Measurements from ENCODE around the gene EIF4EBP2.

The EIF4EBP2 gene

GRCh38 chr10:70404036-70404786 is at the start of gene EIF4EBP2:
Gene EIF4EBP2 (plus strand): TSS chr10:70404145. CDS start chr10:70404402, 257 bp downstream.
- Mint-ChIP-seq H3K9me3 (no peaks in the 10 kb centered on the region), H3K27ac (peak within 1 kb of the TSS; percentile 94), H3K36me3 (ENCODE audit: low read depth) (peaks cover 20% of the 10 kb centered on the region), H3K4me1 (ENCODE audit: low read depth) (peaks cover 32% of the 10 kb centered on the region), H3K4me3 (peak within 1 kb of the TSS; percentile 97), H3K27me3 (ENCODE audit: low read depth) (no peaks in the 10 kb centered on the region)

DNA sequence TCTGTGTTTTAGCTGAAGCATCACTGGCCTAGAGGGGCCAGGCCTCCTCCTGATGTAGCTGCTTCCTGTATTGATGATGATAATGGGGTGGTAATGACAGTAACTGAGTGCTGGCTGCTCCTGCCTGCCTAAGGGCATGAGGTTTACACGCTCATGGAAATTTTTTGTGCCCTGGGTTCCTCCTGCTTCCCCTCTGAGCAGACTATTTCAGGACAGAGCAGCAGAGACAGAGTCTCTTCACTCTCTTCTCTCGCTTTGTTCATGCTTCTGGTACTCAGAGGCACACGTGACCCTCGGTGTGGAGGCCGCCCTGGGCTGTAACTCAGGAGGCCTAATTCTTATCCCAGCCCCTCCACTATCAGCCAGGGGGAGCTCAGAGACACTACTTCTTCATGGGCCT is 49.4 kb upstream of the EIF4EBP2 start:
- no peaks in the 10 kb centered on the region for H3K36me3 Mint-ChIP-seq (ENCODE audit: low read depth)
- peak overlapping the region; percentile 90 for H3K27ac Mint-ChIP-seq
- peaks cover 40% of the 10 kb centered on the region for H3K4me1 Mint-ChIP-seq (ENCODE audit: low read depth)
- H3K27me3 Mint-ChIP-seq (ENCODE audit: low read depth): no peaks in the 10 kb centered on the region
- no peaks in the 10 kb centered on the region for H3K9me3 Mint-ChIP-seq
- no peak overlapping the region for H3K4me3 Mint-ChIP-seq

GRCh38 chr10:70355051-70356021 is 48.6 kb upstream of the EIF4EBP2 start:
- Mint-ChIP-seq H3K9me3 (no peaks in the 10 kb centered on the region), H3K36me3 (ENCODE audit: low read depth) (no peaks in the 10 kb centered on the region), H3K27me3 (ENCODE audit: low read depth) (no peaks in the 10 kb centered on the region), H3K4me1 (ENCODE audit: low read depth) (peaks cover 41% of the 10 kb centered on the region), H3K4me3 (peak overlapping the region; percentile 68), H3K27ac (peak overlapping the region; percentile 90)

- peak overlapping the region; percentile 56 for H3K27ac Mint-ChIP-seq
- H3K36me3 Mint-ChIP-seq (ENCODE audit: low read depth): no peaks in the 10 kb centered on the region
- H3K4me1 Mint-ChIP-seq (ENCODE audit: low read depth): peaks cover 42% of the 10 kb centered on the region
- H3K4me3 Mint-ChIP-seq: no peak overlapping the region
- H3K27me3 Mint-ChIP-seq (ENCODE audit: low read depth): no peaks in the 10 kb centered on the region
- H3K9me3 Mint-ChIP-seq: no peaks in the 10 kb centered on the region
These were observed 46.4 kb upstream of the EIF4EBP2 start for GRCh38 chr10:70357565-70357964.

DNA sequence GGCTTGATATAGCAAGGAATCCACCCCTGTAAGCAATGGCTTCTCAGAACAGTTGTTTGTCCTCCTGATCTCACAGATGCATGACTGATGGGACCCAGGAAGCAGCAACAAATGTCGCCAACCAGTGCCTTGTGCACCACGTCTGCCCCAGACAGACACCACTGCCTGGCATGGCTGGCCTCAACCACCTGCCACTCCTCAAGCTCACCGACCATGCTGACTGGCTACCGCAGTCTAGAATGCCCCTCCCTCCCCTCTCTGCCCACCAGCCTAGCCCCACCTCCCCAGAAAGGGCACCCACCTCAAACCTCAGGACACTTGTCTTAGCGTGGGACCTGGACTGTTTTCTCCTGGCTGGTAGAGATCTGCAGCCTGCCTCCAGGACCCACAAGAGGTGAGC is 45.5 kb upstream of the EIF4EBP2 start:
- H3K4me3 Mint-ChIP-seq: no peak overlapping the region
- H3K27ac Mint-ChIP-seq: no peak overlapping the region
- peaks cover 38% of the 10 kb centered on the region for H3K4me1 Mint-ChIP-seq (ENCODE audit: low read depth)
- no peaks in the 10 kb centered on the region for H3K36me3 Mint-ChIP-seq (ENCODE audit: low read depth)
- no peaks in the 10 kb centered on the region for H3K27me3 Mint-ChIP-seq (ENCODE audit: low read depth)
- H3K9me3 Mint-ChIP-seq: no peaks in the 10 kb centered on the region

GRCh38 chr10:70359017-70359550 is 44.9 kb upstream of the EIF4EBP2 start:
- H3K9me3 Mint-ChIP-seq: no peaks in the 10 kb centered on the region
- no peak overlapping the region for H3K4me3 Mint-ChIP-seq
- H3K27me3 Mint-ChIP-seq (ENCODE audit: low read depth): no peaks in the 10 kb centered on the region
- H3K27ac Mint-ChIP-seq: no peak overlapping the region
- peaks cover 38% of the 10 kb centered on the region for H3K4me1 Mint-ChIP-seq (ENCODE audit: low read depth)
- no peaks in the 10 kb centered on the region for H3K36me3 Mint-ChIP-seq (ENCODE audit: low read depth)

- Mint-ChIP-seq H3K4me3 (no peak overlapping the region), H3K27me3 (ENCODE audit: low read depth) (no peaks in the 10 kb centered on the region), H3K27ac (no peak overlapping the region), H3K4me1 (ENCODE audit: low read depth) (peaks cover 35% of the 10 kb centered on the region), H3K36me3 (ENCODE audit: low read depth) (no peaks in the 10 kb centered on the region), H3K9me3 (no peaks in the 10 kb centered on the region)
These were observed 43.7 kb upstream of the EIF4EBP2 start for GRCh38 chr10:70360215-70360614.

DNA sequence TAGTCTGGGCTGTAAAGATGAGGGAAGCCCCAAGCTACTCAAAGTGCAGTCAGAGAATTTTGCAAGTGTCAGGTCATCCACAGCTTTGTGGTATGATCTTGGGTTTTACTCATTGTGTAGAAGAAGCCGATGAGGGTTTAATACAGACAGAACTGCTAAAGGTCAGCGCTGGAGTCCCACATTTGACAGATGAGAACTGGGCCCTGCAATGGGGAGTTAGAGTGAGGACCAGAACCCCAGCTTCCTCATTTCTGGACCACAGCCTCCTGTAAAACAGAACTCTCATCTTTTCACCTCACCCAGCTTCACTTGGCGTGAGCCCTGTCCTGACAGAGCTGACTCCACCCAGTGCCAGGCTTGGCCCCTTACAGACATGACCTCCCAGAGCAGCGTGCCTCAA is 41.6 kb upstream of the EIF4EBP2 start:
- H3K4me1 Mint-ChIP-seq (ENCODE audit: low read depth): peaks cover 19% of the 10 kb centered on the region
- H3K27me3 Mint-ChIP-seq (ENCODE audit: low read depth): no peaks in the 10 kb centered on the region
- H3K27ac Mint-ChIP-seq: no peak overlapping the region
- H3K9me3 Mint-ChIP-seq: no peaks in the 10 kb centered on the region
- no peak overlapping the region for H3K4me3 Mint-ChIP-seq
- H3K36me3 Mint-ChIP-seq (ENCODE audit: low read depth): no peaks in the 10 kb centered on the region

GRCh38 chr10:70363292-70363691 is 40.7 kb upstream of the EIF4EBP2 start:
- Mint-ChIP-seq H3K4me1 (ENCODE audit: low read depth) (peaks cover 12% of the 10 kb centered on the region), H3K36me3 (ENCODE audit: low read depth) (no peaks in the 10 kb centered on the region), H3K4me3 (no peak overlapping the region), H3K27me3 (ENCODE audit: low read depth) (no peaks in the 10 kb centered on the region), H3K27ac (no peak overlapping the region), H3K9me3 (no peaks in the 10 kb centered on the region)

DNA sequence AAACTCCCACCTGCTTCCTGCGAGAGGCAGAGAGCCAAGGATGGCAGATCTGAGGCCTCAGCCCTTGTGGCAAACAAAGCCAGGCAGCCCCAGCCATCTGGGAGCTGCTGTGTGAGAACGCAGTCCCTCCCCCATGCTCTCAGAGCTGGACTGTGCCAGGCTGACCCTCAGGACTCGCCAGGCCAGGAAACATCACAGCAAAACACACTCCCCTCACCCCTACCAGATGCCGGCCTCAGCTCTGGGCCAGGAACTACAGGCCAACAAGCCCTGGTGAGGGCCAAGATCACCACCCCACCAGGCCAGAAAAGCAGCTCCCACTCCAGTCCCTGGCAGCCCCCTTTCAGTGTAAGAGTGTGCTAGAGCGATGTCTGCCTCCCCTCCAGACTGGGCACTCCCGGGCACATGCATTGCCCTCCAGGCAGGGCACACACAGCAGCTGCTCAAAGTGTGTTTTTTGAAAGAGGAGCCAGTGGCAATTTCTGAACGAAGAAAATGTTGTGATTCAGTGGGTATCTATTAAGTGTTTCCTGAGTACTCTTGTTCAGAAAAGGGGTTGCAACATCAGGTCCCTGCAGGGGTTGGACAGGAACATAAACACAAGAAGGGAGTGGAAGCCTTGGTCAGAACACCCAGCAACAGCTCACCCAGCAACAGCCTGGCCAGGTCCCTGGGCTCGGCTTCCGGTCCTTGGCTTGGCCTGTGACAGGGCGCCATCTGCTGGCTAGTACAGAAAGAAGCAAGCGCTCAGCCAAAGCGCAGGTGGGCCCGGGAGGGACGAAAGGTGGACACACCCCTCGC is 39.8 kb upstream of the EIF4EBP2 start:
- Mint-ChIP-seq H3K27ac (peak overlapping the region; percentile 45), H3K27me3 (ENCODE audit: low read depth) (no peaks in the 10 kb centered on the region), H3K4me1 (ENCODE audit: low read depth) (peaks cover 10% of the 10 kb centered on the region), H3K36me3 (ENCODE audit: low read depth) (no peaks in the 10 kb centered on the region), H3K4me3 (peak overlapping the region; percentile 50), H3K9me3 (no peaks in the 10 kb centered on the region)

- H3K36me3 Mint-ChIP-seq (ENCODE audit: low read depth): no peaks in the 10 kb centered on the region
- peaks cover 8% of the 10 kb centered on the region for H3K4me1 Mint-ChIP-seq (ENCODE audit: low read depth)
- H3K27ac Mint-ChIP-seq: peak overlapping the region; percentile 45
- peak overlapping the region; percentile 50 for H3K4me3 Mint-ChIP-seq
- H3K9me3 Mint-ChIP-seq: no peaks in the 10 kb centered on the region
- H3K27me3 Mint-ChIP-seq (ENCODE audit: low read depth): no peaks in the 10 kb centered on the region
These were observed 39.2 kb upstream of the EIF4EBP2 start for GRCh38 chr10:70364772-70365091.

DNA sequence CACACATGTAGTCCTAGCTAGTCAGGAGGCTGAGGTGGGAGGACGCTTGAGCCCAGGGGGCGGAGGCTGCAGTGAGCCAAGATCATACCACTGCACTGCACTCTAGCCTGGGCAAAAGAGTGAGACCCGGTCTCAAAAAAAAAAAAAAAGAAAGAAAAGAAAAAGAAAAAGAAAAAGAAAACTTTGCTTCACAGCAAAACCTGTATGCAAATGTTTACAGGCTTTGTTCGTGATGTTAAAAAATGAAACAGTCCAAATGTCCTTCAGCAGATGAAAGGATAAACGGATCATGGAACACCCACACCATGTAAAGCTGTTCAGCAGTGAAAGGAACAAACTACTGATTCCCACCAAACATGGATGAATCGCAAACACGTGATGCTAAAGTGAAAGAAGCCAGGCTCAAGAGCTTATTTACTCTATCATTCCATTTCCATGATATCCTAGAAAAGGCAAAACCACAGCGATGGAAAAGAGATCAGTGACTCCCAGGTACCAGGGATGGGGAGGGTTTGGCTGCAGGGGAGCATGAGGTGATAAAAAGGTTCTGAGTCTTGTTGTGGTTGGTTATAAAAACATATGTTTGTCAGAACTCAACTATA is 36.6 kb upstream of the EIF4EBP2 start:
- Mint-ChIP-seq H3K4me1 (ENCODE audit: low read depth) (peaks cover 6% of the 10 kb centered on the region), H3K27me3 (ENCODE audit: low read depth) (no peaks in the 10 kb centered on the region), H3K27ac (no peak overlapping the region), H3K36me3 (ENCODE audit: low read depth) (no peaks in the 10 kb centered on the region), H3K4me3 (no peak overlapping the region), H3K9me3 (no peaks in the 10 kb centered on the region)

DNA sequence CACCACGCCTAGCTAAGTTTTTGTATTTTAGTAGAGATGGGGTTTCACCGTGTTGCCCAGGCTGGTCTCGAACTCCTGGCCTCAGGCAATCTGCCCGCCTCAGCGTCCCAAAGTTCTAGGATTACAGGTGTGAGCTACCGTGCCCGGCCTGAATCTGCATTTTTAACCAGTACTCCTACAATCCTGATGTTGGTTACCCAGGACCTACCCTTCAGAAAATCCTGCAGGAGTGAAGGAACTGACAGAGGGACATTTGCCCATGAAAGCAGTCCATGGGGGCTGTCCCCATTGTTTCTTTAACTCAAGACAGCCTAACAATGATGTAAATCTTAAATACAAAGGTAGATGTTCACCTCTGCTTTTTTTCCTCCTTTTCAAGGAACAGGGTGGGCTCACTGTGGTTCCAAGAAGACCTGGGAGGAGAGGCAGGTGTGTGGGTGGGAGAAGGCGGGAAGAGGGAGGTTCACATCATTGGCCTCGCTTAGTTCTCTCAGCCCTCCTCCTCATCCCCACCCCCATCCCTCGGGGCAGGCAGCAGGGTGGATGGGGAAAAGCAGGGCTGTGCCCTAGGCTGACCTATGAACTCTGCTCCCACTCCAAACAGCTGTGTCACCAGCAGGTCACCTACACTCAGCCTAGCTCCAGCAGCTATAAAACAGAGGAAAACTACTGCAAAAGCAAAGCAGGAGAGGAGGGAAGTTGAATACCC is 35.0 kb upstream of the EIF4EBP2 start:
- Mint-ChIP-seq H3K27ac (no peak overlapping the region), H3K27me3 (ENCODE audit: low read depth) (no peaks in the 10 kb centered on the region), H3K4me3 (no peak overlapping the region), H3K36me3 (ENCODE audit: low read depth) (no peaks in the 10 kb centered on the region), H3K9me3 (no peaks in the 10 kb centered on the region), H3K4me1 (ENCODE audit: low read depth) (peaks cover 6% of the 10 kb centered on the region)
